ENCODE data around the gene PSEN2. TPM values are rescaled to one million over a fixed set of nuclear protein-coding genes. Genes with fewer than 3 reads are reported as not detected.
"Not testable (repeated sequence)": the region's sequence is repeated elsewhere in the genome, so short reads cannot be mapped to it uniquely, and the experiment has no call there.

Gene PSEN2
- 1 to 10 TPM; 3.6 to 4.9 (median 4.9) TPM for total RNA-seq

DNA sequence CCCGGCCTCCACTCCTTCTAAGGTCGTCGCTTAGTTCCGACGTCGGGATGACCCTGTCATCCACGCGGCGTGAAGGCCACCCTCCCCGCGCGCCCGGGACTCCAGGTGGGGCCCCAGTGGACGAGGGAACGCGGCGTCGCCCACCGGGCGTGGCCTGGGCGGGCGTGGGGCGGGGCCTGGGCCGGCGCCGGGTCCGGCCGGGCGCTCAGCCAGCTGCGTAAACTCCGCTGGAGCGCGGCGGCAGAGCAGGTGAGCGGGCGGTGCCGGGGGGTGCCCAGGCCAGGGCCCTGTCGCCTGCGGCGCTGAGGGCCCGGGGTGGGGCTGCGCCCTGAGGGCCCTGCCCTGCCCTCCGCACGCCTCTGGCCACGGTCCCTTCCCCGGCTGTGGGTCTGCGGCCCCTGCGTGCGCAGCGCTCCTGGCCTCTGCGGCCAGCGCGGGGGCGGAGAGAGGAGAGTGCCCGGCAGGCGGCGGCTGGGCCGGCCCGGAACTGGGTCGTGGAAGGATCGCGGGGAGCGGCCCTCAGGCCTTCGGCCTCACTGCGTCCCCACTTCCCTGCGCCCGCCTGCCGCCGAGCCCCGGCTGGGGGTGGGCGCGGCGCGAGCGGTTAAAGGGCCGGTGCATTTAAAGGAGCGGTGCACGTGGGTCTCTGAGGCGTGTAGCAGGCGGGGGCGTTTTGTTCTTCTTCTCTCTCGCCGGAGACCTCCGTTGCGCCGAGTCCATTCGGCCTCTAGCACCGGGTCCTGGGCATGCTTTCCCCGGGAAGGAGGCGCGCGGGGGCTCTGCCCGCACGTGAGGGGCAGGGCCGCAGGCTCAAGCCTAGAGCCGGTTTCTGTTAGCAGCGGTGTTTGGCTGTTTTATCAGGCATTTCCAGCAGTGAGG is at the start of gene PSEN2:
TSS of gene PSEN2 (plus strand) at position 216 of the 879 bp plus-strand sequence. CDS start 11,292 bp downstream, outside the sequence.
- Mint-ChIP-seq H3K9me3 (no peaks in the 10 kb centered on the region), H3K27me3 (ENCODE audit: low read depth) (peaks cover 16% of the 10 kb centered on the region), H3K4me1 (ENCODE audit: low read depth) (peaks cover 15% of the 10 kb centered on the region), H3K36me3 (ENCODE audit: insufficient read depth) (no peaks in the 10 kb centered on the region), H3K4me3 (peak within 1 kb of the TSS; percentile 80)
- DNase-seq (peak; percentile 43), ATAC-seq (peak; percentile 95)

DNA sequence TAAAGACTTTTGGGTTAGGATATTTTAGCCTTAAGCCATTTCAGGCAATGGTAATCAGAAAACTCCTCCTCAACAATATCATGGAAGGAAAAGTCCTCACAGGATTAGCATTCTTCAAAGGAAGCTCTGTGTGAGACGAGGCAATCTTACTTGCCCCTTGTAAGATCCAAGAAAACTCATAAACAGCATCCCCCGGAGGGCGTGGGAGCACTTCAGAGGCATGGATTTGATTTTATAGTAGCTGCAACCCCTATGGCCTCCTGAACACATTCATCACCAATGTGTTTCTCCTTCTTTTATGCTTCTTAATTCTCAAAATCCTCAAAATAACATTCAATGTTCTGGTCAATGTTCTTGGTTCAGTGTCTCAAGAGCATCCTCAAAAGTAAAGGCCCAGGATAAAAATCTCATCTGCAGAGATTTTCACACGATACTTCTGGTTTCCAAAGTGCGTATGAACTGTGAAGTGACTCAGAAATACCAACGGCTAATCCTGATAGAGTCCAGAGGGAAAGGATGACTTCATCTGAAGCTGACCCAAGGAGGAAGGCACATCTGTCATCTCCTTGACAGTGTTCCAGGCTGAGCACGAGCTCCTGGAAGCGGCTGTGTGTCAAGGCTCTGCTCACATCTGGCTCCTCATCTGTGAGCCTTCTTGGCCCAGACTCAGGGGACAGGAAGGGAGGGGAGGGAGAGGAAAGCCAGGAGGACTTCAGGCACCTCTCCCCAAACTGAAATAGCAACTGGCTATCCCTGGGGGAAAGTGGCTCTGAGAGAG is 49.3 kb upstream of the PSEN2 start:
- Mint-ChIP-seq H3K4me1 (ENCODE audit: low read depth) (peaks cover 10% of the 10 kb centered on the region), H3K27me3 (ENCODE audit: low read depth) (no peaks in the 10 kb centered on the region), H3K9me3 (no peaks in the 10 kb centered on the region), H3K4me3 (no peak overlapping the region), H3K36me3 (ENCODE audit: insufficient read depth) (no peaks in the 10 kb centered on the region)
- ATAC-seq, result no peak
- DNase-seq, result no peak

DNA sequence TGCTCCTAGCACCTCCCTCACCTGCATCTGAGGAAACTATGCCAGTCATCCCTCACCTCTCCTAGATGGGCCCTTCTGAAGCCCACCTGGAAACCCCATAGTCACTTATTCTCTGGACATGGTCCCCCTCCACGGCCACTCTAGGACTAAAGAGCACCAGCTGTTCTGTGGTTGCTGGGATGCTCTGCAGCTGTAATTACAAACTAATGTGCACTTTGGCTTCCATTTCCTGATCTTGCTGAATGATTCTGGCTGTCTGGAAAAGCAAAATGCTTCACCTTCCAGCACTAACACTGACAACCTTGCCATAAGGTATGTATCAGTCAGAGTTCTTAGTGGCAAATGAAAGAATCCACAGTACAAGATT is 48.7 kb upstream of the PSEN2 start:
- DNase-seq, result no peak
- H3K27me3 Mint-ChIP-seq (ENCODE audit: low read depth), result no peaks in the 10 kb centered on the region
- peaks cover 10% of the 10 kb centered on the region for H3K4me1 Mint-ChIP-seq (ENCODE audit: low read depth)
- no peaks in the 10 kb centered on the region for H3K36me3 Mint-ChIP-seq (ENCODE audit: insufficient read depth)
- no peaks in the 10 kb centered on the region for H3K9me3 Mint-ChIP-seq
- ATAC-seq, result no peak
- H3K4me3 Mint-ChIP-seq, result no peak overlapping the region

DNA sequence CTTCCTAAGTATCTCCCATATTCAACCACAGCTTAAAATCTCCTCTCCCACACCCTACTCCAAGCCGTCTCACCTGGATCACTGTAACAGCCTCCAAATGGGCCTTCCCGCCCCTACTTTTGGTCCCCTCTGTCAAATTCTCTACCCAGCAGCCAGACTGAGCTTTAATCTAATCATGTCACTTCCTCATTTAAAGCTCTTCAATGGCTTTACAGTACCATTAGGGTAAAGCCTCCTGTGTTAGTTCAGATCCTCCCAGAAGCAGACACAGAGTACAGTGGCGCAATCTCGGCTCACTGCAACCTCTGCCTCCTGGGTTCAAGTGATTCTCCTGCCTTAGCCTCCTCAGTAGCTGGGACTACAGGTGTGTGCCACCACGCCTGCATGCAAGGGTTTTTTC is 46.8 kb upstream of the PSEN2 start:
- ATAC-seq (no peak), DNase-seq (no peak)
- Mint-ChIP-seq H3K4me1 (ENCODE audit: low read depth) (peaks cover 23% of the 10 kb centered on the region), H3K27me3 (ENCODE audit: low read depth) (no peaks in the 10 kb centered on the region), H3K9me3 (no peaks in the 10 kb centered on the region), H3K4me3 (no peak overlapping the region), H3K36me3 (ENCODE audit: insufficient read depth) (no peaks in the 10 kb centered on the region)

DNA sequence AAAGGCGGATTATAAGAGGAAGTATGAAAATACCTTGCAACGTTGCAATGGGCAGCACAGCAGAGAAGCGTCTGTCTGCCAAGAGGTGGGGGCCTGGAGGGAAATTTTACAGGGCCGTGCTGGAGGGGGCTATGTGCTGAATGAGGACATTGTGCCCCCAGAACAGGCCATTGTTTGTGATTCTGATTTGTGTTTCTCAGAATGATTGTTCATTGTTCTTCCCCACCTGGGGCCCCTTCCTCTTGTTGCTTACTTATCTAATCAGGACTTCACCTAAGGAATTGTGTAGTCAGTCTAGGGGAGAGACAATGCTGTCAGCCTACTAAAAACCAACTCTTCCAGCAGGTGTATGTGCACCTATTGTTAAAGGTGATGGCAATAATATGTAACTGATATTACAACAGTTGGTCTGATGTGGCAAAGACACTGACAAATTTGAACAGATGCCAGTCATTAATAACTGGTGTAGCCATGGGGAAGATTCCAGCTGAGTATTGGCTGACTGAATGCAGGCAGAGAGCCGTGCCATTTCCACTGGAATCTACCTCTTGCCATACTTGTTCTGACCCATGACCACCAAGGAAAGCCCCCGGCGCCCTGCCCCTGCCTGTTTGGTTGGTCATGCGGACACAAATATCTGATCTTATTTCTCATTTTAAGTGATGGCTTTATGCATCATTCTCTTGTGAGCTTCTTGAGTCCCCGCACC is 45.2 kb upstream of the PSEN2 start:
- ATAC-seq (no peak), DNase-seq (no peak)
- no peaks in the 10 kb centered on the region for H3K27me3 Mint-ChIP-seq (ENCODE audit: low read depth)
- no peaks in the 10 kb centered on the region for H3K36me3 Mint-ChIP-seq (ENCODE audit: insufficient read depth)
- no peaks in the 10 kb centered on the region for H3K9me3 Mint-ChIP-seq
- H3K4me3 Mint-ChIP-seq, result no peak overlapping the region
- H3K4me1 Mint-ChIP-seq (ENCODE audit: low read depth), result peaks cover 23% of the 10 kb centered on the region

DNA sequence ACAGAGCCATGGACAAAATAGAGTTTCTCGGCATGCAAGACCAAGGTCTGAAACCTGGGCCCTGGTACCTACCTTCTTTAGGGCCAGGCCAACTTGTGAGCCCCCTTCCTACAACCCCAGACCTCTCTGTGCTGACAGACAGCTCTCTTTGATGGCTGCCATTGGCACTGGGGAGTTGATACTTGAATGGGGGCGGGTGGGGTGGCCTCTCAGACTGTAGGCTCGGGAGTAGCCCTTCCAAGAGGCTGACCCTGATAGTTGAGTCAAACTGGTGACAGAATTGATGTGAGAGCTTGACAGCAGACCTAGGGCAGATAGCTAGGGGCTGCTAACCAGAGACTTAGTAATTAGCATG is 44.7 kb upstream of the PSEN2 start:
- no peak for DNase-seq
- Mint-ChIP-seq H3K4me1 (ENCODE audit: low read depth) (peaks cover 23% of the 10 kb centered on the region), H3K4me3 (no peak overlapping the region), H3K36me3 (ENCODE audit: insufficient read depth) (no peaks in the 10 kb centered on the region), H3K9me3 (no peaks in the 10 kb centered on the region), H3K27me3 (ENCODE audit: low read depth) (peaks cover under 1% of the 10 kb centered on the region)
- no peak for ATAC-seq

DNA sequence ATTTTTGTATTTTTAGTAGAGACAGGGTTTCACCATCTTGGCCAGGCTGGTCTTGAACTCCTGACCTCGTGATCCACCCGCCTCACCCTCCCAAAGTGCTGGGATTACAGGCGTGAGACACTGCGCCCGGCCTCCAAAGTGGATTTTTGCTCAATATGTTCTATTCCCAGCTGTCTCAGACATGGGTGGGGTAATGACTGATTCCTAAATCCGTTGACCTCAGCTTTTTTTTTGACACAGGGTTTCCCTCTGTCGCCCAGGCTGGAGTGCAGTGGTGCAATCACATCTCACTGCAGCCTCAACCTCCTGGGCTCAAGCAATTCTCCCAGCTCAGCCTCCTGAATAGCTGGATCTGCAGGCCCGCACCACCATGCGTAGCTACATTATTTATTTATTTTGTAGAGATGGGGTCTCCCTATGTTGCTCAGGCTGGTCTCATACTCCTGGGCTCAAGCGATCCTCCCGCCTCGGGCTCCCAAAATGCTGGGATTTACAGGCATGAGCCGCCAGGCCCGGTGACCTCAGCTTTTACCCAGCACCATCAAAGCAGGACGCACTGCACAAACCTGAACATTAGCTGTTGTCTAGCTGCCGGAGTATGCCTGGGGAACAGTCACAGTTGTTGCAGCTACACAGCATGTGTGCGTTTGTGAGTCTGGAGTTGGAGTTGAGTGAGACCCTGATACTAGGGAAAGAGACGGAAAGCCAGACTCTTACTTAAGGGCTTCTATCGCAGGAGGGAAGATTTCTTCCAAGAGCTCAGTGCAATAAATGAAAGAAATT is 43.7 kb upstream of the PSEN2 start:
- DNase-seq (no peak), ATAC-seq (no peak)
- Mint-ChIP-seq H3K36me3 (ENCODE audit: insufficient read depth) (no peaks in the 10 kb centered on the region), H3K9me3 (no peaks in the 10 kb centered on the region), H3K4me1 (ENCODE audit: low read depth) (peaks cover 23% of the 10 kb centered on the region), H3K4me3 (no peak overlapping the region), H3K27me3 (ENCODE audit: low read depth) (peaks cover 2% of the 10 kb centered on the region)

DNA sequence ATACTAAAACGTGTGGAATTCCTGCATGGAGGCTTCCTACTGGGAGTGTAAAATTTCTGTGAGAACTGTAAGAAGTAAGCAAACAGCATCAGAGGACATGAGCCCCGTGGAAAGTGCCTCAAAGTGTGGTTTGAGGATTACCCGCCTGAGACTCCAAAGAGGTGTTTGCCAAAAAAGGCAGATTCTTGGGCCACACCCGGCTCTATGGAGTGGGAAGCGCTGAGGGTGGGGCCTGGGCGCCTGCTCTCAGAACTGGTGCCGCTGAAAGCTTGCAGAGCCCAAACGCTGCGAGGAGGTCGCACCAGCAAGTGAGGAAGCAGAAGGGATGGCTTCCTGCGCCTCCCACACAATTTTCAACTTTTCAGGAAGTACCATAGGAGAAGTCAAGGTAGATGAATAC is 43.0 kb upstream of the PSEN2 start:
- no peaks in the 10 kb centered on the region for H3K9me3 Mint-ChIP-seq
- ATAC-seq, result peak in 1 of 2 donors; percentile 23
- no peak for DNase-seq
- no peaks in the 10 kb centered on the region for H3K36me3 Mint-ChIP-seq (ENCODE audit: insufficient read depth)
- peaks cover 2% of the 10 kb centered on the region for H3K27me3 Mint-ChIP-seq (ENCODE audit: low read depth)
- H3K4me1 Mint-ChIP-seq (ENCODE audit: low read depth), result peaks cover 23% of the 10 kb centered on the region
- peak overlapping the region; percentile 69 for H3K4me3 Mint-ChIP-seq

DNA sequence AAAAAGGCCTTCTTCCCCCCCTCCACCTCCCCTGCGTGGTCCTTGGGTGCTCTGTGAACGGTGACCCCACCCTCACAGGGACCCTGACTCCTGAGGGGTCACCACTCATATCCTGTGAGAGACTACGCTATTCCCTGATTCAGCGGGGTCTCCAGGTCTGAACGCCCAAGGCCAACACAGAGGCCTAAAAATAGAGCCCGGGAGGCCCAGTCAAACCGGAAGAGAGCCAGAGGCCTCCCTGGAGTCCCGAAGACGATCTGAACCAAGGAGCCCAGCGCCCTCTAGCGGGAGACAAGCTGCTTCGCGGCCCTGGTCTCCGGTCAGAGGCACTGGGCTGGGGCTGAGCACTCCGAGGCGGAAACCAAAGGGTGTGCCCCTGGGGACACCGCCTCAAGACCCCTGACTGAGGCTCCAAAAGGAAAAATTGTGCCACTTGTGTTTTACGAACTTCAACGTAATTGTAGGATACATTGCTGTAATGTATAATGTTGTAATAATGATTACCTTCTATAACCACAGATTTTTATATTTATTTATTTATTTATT is 42.4 kb upstream of the PSEN2 start:
- DNase-seq (peak; percentile 95), ATAC-seq (peak; percentile 99 to 100)
- Mint-ChIP-seq H3K36me3 (ENCODE audit: insufficient read depth) (no peaks in the 10 kb centered on the region), H3K9me3 (no peaks in the 10 kb centered on the region), H3K27me3 (ENCODE audit: low read depth) (peaks cover 2% of the 10 kb centered on the region), H3K4me1 (ENCODE audit: low read depth) (peaks cover 23% of the 10 kb centered on the region), H3K4me3 (peak overlapping the region; percentile 69)

DNA sequence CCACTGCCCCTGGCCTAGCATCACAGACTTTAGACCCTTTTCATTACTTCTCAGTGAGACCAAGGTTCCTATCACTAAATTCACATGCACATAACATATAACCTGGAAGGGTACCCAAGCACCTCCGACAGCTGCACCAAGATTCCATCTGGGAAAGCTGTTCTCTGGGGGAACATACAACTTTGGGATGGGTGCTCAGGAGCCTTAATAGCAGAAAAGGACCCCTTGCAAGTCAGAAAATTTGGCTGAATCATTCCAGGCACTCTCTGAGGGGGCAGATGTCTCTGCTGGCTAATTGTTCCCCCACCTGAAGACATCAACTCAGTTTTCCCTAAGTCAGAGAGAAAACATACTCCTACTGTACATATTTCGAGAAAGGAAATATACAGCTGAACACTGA is 41.3 kb upstream of the PSEN2 start:
- Mint-ChIP-seq H3K27me3 (ENCODE audit: low read depth) (peaks cover 2% of the 10 kb centered on the region), H3K9me3 (no peaks in the 10 kb centered on the region), H3K4me3 (no peak overlapping the region), H3K4me1 (ENCODE audit: low read depth) (peaks cover 20% of the 10 kb centered on the region), H3K36me3 (ENCODE audit: insufficient read depth) (no peaks in the 10 kb centered on the region)
- DNase-seq (no peak), ATAC-seq (no peak)

DNA sequence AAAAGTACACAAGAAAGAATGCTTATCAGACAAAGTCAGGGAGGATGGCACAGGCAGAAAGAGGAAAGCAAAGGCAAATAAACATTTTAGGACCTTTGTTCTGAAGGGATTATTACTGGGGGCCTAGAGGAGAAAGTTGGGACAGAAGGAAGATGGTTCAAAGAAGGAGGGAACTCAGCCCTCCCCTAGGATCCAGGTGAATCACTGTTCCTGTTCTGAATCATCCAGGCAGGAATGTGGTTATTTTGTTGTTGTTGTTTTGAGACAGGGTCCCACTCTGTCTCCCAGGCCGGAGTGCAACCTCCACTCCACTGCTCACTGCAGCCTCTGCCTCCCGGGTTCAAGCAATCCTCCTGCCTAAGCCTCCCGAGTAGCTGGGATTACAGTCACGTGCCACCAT is 38.5 kb upstream of the PSEN2 start:
- Mint-ChIP-seq H3K36me3 (ENCODE audit: insufficient read depth) (no peaks in the 10 kb centered on the region), H3K4me1 (ENCODE audit: low read depth) (peaks cover 12% of the 10 kb centered on the region), H3K27me3 (ENCODE audit: low read depth) (peaks cover 2% of the 10 kb centered on the region), H3K4me3 (no peak overlapping the region), H3K9me3 (no peaks in the 10 kb centered on the region)
- ATAC-seq, result no peak
- DNase-seq, result no peak

DNA sequence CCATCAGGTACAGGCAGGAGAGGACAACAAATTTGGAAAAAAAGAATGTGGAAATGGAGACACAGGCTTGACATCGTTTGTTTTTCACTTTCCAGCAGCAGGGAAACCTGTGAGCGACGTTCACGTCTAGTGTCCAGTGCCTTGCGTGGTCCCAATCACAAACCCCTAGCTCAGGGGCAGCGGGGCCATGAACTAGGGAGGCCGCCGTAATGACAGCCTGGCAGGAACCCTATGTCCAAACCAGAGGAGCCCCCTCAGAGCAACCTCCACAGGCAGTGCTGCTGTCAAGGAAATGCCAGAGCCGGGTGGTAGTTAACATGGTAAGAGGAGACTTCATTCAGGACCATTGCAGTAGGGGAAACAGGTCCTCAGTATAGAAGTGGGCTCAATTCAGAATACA is 37.8 kb upstream of the PSEN2 start:
- Mint-ChIP-seq H3K4me3 (no peak overlapping the region), H3K36me3 (ENCODE audit: insufficient read depth) (no peaks in the 10 kb centered on the region), H3K27me3 (ENCODE audit: low read depth) (peaks cover 2% of the 10 kb centered on the region), H3K4me1 (ENCODE audit: low read depth) (peaks cover 5% of the 10 kb centered on the region), H3K9me3 (no peaks in the 10 kb centered on the region)
- DNase-seq, result no peak
- ATAC-seq, result no peak

DNA sequence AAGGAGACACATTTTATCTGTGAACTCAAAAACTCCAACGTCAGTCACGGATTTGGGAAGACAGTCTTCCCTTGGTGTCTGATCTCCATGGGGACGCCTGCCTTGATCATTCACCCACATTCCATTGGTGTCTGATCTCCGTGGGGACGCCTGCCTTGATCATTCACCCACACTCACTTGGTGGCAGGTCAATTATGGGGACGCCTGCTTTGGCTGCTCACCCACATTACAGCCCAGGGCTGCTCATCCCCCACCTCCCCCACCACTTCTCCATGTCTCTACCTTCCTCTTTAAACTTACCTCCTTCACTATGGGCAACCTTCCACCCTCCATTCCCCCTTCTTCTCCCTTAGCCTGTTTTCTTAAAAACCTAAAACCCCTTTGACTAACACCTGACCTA is 36.2 kb upstream of the PSEN2 start:
- H3K4me1 Mint-ChIP-seq (ENCODE audit: low read depth); H3K4me3 Mint-ChIP-seq; H3K27me3 Mint-ChIP-seq (ENCODE audit: low read depth); ATAC-seq; H3K9me3 Mint-ChIP-seq; H3K36me3 Mint-ChIP-seq (ENCODE audit: insufficient read depth); DNase-seq: not testable (repeated sequence)

DNA sequence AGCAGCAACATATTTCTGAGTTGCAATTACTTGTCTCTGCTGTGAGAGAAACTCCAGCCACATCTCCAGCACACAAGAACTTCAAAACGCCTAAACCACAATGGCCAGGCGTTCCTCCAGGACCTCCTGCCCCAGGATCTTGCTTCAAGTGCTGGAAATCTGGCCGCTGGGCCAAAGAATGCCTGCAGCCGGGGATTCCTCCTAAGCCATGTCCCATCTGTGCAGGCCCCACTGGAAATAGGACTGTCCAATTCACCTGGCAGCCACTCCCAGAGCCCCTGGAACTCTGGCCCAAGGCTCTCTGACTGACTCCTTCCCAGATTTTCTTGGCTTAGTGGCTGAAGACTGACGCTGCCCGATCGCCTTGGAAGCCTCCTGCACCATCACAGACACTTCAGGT is 35.0 kb upstream of the PSEN2 start:
- not testable (repeated sequence) for H3K9me3 Mint-ChIP-seq; ATAC-seq; H3K4me3 Mint-ChIP-seq; H3K36me3 Mint-ChIP-seq (ENCODE audit: insufficient read depth); H3K27me3 Mint-ChIP-seq (ENCODE audit: low read depth); H3K4me1 Mint-ChIP-seq (ENCODE audit: low read depth); DNase-seq

All from activated T-cell treated with anti-CD3 and anti-CD28 coated beads, Interleukin-2, amount 50 U/mL, for 4 hours (primary cell).